Esophagus mucosa (tissue), 1 donor: ENCODE results near the gene CCDC38. TPM values are rescaled to one million over a fixed set of nuclear protein-coding genes. Genes with fewer than 3 reads are reported as not detected.
"Not testable (repeated sequence)": the region's sequence is repeated elsewhere in the genome, so short reads cannot be mapped to it uniquely, and the experiment has no call there.

Experiments
- ATAC-seq: fragments of 200-7000 bp; cut with Tn5 transposase; one replicate; pipeline ENCODE4 v1.9.1; 2020
- total RNA-seq: library from RNA; stranded (reverse); gene quantifications from one replicate; pipeline ENCODE4 v1.2.4, GENCODE V29; 2023
- donor health status: DM: yes; HTN: yes; CAD: no.

CCDC38 gene
- not detected for total RNA-seq

GRCh38 chr12:95942524-95943329 lies at the start of gene CCDC38:
CCDC38 (minus strand) TSS chr12:95942614; CDS start chr12:95936509, 6,105 bp downstream.
- peak; percentile 96 for ATAC-seq

GRCh38 chr12:95990136-95990535 lies 47.7 kb upstream of the CCDC38 start:
- ATAC-seq, result no peak

GRCh38 chr12:95989504-95990123 lies 47.2 kb upstream of the CCDC38 start:
- ATAC-seq, result no peak

DNA sequence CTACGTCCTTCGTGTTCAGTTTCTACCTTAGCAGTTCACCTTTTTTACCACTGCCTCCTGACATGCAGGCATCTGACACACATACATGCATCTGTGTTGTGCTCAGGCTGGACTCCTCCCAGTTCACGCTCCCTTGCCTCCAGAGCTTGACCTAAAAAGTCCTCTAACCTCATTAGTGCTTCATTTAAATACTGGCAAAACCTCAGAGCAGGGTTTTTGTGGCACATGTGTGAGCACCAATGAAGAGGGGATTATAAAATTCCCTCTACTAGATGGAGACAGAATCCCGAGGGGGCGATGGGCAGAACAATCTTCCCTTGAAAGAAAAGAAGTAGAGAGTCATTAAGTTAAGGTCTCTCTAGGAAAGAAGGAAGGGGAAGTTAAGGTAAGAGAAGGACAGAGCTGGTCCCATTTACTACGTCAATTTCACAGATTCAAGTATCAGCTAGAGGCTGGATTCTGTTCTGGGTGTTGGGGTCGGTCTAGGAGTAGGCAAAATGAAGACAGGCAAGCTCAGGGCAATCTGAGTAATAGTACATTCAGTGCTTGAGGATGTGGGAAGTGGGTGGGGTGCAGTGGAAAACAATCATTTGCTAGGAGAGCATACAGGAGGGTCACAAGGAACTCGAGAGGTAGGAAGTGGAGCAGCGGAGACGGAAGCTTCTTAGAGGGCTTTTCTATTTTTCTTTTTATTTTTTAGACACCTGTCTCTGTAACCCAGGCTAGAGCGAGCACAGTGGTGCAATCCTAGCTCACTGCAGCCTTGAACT lies 46.3 kb upstream of the CCDC38 start:
- no peak for ATAC-seq

- no peak for ATAC-seq
Measured at GRCh38 chr12:95986635-95987570, 44.5 kb upstream of the CCDC38 start.

GRCh38 chr12:95984682-95985081 lies 42.3 kb upstream of the CCDC38 start:
- no peak for ATAC-seq

- ATAC-seq, result no peak
Measured at GRCh38 chr12:95982602-95983001, 40.2 kb upstream of the CCDC38 start.

DNA sequence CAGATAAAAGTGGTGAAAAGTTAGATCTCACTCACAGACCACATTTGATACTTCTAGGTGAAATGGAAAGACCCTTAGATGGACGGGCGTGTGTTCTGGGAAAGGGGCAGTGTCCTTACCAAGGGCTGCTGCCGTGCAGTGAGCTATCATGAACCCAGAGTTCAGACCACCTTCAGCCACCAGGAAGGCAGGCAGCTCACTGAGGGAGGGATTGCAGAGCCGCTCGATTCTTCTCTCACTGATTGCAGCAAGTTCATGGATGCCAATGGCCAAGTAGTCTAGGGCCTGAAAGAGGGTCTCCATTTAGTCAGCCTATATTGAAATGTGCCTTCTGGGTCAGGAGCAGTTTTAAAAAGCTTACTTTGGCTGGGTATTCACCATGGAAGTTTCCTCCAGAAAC lies 38.0 kb upstream of the CCDC38 start:
- no peak for ATAC-seq

DNA sequence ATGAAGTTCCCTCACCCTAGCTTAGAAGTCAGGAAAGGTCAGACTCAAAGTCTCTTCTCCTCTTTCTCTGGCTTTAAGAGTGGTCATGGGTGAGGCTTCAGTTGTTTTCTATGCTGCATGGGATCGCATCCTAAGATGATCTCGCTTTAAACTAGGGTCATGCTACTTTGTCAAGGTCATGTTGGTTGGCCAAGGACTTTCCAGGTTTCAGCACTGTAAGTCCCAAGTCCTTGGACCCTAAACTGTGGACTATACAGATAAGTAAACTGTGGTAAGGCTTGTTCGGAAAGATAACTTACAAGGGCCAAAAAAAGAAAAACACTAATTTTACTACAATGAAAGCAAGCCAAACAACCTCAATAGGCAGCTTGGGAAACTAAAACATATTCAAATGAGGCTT lies 36.4 kb upstream of the CCDC38 start:
- no peak for ATAC-seq

DNA sequence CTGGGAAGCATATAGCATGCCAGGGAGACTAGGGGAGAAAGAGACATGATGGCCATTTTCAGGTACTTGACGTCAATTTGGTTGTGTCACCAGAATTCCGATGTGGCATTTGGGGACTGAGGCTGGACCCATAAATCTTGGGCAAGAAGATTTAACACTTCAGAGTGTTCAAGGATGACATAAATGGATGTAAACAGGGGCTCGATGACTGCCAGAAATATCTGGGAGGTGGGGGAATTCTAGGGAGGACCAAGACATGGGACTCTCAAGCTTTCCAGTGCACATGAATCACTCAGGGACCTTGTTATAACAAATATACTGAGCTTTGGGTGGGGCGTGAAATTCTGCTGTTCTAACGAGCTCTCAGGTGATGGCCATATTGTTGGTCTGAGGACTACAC lies 35.9 kb upstream of the CCDC38 start:
- ATAC-seq, result no peak

- ATAC-seq, result no peak
Measured at GRCh38 chr12:95977764-95978305, 35.4 kb upstream of the CCDC38 start.

- no peak for ATAC-seq
Measured at GRCh38 chr12:95976416-95976832, 34.0 kb upstream of the CCDC38 start.

GRCh38 chr12:95975491-95975890 lies 33.1 kb upstream of the CCDC38 start:
- ATAC-seq, result no peak

DNA sequence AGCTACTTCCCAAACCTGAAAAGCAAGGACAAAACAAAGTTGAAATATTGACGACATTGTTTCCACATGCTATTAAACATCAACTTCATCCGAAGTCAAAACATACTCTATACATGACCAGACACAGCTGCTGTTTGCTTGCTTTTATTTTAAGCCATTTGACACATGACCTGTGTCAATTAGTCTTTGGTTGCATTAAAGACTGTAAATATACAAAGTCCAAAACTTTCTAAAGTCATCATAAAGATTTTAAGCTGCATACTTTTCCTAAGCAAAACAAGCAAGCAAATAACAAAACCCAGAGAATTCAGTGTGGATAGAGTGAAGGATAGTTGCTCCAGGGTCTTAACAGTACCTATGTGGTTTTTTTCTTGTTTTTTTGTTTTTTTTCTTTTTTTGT lies 31.9 kb upstream of the CCDC38 start:
- ATAC-seq, result no peak

GRCh38 chr12:95972832-95973456 lies 30.5 kb upstream of the CCDC38 start:
- ATAC-seq, result no peak

GRCh38 chr12:95970905-95971304 lies 28.5 kb upstream of the CCDC38 start:
- peak; percentile 57 for ATAC-seq

- not testable (repeated sequence) for ATAC-seq
Measured at GRCh38 chr12:95969116-95969515, 26.7 kb upstream of the CCDC38 start.

GRCh38 chr12:95967301-95967700 lies 24.9 kb upstream of the CCDC38 start:
- no peak for ATAC-seq

GRCh38 chr12:95966287-95966870 lies 24.0 kb upstream of the CCDC38 start:
- ATAC-seq, result no peak

DNA sequence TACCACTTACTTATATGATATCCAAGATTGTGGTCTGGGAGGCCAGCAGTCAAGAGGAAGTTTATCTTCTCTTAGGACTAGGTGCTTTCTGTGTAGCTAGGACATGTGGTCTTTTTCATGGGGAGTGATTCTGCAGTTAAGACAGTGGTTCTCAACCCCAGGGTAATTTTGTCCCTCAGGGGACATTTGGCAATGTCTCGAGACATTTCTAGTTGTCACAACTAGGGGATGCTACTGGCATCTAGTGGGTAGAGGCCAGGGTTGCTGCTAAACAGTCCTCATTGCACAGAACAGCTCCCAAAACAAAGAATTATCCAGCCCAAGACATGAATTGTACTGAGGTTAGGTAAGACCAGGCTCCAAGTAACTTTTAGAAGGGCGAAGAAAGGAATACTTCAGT lies 20.7 kb upstream of the CCDC38 start:
- ATAC-seq, result no peak

- no peak for ATAC-seq
Measured at GRCh38 chr12:95962222-95962621, 19.8 kb upstream of the CCDC38 start.
